ENCODE measurements around the gene TRIP12.

The TRIP12 gene

DNA sequence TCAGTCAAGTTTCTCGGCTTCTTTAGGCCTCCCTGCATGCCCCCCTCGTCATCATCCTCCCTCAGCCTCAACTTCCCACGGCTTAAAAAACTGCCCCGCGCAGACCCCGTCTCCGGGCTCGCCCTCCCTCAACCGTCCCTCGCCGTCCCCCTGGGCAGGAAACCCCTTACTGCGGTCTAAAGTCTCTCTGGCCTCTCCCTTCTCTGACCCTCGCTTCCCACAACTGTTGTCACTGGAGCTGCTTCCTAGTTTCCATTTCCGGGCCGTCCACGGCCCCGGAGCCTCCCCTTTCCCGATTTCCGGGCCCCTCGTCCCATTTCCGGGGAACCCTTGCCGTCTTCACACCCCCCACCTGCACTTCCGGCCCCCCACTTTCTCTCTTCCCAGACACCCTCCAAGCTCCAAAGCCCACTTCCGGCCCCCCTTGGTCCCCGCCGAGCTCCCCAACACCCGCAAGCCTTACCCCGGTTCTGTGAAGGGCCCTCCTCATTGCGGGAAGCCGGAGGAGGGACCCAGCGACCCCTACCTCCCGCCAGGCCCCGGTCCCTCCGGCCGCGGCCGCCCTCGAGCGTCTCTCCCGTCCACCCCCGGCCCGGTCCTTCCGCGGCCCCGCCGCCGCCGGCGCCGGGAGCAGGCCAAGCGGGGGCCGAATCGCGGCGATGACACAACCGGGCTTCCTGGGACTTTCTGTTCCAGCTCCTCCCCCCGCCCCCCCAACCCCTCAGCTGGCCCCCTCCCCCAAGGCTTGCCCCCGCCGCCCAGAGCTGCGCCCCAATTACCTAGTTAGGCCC, 513 bp downstream of the TRIP12 start:
- TF ChIP-seq, protein P1, sequence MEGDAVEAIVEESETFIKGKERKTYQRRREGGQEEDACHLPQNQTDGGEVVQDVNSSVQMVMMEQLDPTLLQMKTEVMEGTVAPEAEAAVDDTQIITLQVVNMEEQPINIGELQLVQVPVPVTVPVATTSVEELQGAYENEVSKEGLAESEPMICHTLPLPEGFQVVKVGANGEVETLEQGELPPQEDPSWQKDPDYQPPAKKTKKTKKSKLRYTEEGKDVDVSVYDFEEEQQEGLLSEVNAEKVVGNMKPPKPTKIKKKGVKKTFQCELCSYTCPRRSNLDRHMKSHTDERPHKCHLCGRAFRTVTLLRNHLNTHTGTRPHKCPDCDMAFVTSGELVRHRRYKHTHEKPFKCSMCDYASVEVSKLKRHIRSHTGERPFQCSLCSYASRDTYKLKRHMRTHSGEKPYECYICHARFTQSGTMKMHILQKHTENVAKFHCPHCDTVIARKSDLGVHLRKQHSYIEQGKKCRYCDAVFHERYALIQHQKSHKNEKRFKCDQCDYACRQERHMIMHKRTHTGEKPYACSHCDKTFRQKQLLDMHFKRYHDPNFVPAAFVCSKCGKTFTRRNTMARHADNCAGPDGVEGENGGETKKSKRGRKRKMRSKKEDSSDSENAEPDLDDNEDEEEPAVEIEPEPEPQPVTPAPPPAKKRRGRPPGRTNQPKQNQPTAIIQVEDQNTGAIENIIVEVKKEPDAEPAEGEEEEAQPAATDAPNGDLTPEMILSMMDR (conservative IDR thresholded peaks at IDR 0.05; ENCODE audit: control insufficient read depth, insufficient read depth, low read depth, low read length) = no peak
- DNase-seq (ENCODE audit: low read depth) = peak; percentile 57
- H3K4me3 ChIP-seq (ENCODE audit: control insufficient read depth, low read depth, low read length) = peak overlapping the region; percentile 86

- peak; percentile 13 for DNase-seq (ENCODE audit: low read depth)
- H3K4me3 ChIP-seq (ENCODE audit: control insufficient read depth, low read depth, low read length) = peak overlapping the region; percentile 86
- TF ChIP-seq, protein P1 (conservative IDR thresholded peaks at IDR 0.05; ENCODE audit: control insufficient read depth, insufficient read depth, low read depth, low read length) = no peak
Observed at GRCh38 chr2:229920011-229920641, 1.7 kb downstream of the TRIP12 start.

DNA sequence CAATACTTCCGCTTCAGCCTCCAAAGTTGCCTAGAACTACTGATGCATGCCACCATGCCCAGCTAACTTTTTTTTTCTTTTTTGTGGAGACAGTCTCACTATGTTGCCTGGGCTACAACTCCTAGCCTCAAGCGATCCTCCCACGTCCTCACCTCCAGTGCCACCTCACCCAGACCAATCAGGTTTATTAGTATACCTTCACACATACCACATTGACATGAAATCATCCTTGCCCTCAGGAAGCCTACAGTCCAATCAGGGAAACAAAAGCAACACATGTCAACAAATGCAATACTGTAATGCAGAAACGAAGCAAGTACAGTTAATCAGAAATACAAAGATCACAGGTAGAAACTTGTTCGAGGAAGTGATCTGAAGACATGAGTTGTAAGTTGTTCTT, 4.0 kb downstream of the TRIP12 start:
- no peak overlapping the region for H3K4me3 ChIP-seq (ENCODE audit: control insufficient read depth, low read depth, low read length)
- TF ChIP-seq, protein P1 (conservative IDR thresholded peaks at IDR 0.05; ENCODE audit: control insufficient read depth, insufficient read depth, low read depth, low read length) = no peak
- no peak for DNase-seq (ENCODE audit: low read depth)

- TF ChIP-seq, protein P1 (conservative IDR thresholded peaks at IDR 0.05; ENCODE audit: control insufficient read depth, insufficient read depth, low read depth, low read length) = no peak
- no peak for DNase-seq (ENCODE audit: low read depth)
- no peak overlapping the region for H3K4me3 ChIP-seq (ENCODE audit: control insufficient read depth, low read depth, low read length)
Observed at GRCh38 chr2:229914171-229914570, 7.6 kb downstream of the TRIP12 start.

DNA sequence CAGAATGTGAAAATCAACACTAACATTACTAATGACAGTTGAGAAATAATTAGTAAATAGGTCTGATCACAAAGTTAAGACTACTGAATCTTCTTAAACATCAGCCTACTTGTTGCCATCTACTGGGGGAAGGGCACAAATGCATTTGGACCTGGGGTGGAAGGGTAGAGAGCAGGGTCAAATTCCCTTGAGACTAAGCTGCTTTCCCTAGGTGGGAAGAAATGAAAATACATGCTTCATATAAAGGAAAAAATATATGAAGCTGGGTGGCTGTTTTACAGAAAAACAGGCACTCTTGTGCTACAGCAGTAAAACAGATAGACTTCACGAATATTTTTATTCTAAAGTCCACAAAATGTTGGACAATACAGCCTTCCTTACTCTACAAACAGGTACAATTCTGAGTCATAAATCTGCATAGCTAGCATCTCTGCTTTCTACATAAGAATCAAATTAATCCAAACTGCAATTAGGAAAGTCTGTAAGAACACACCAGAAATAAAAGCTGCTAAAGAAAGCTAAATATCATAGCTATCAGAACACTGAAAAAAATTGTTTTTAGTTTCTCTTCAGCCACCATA, 10.9 kb downstream of the TRIP12 start:
- peak; percentile 43 for DNase-seq (ENCODE audit: low read depth)
- TF ChIP-seq, protein P1 (conservative IDR thresholded peaks at IDR 0.05; ENCODE audit: control insufficient read depth, insufficient read depth, low read depth, low read length) = peak; percentile 30
- H3K4me3 ChIP-seq (ENCODE audit: control insufficient read depth, low read depth, low read length) = no peak overlapping the region

DNA sequence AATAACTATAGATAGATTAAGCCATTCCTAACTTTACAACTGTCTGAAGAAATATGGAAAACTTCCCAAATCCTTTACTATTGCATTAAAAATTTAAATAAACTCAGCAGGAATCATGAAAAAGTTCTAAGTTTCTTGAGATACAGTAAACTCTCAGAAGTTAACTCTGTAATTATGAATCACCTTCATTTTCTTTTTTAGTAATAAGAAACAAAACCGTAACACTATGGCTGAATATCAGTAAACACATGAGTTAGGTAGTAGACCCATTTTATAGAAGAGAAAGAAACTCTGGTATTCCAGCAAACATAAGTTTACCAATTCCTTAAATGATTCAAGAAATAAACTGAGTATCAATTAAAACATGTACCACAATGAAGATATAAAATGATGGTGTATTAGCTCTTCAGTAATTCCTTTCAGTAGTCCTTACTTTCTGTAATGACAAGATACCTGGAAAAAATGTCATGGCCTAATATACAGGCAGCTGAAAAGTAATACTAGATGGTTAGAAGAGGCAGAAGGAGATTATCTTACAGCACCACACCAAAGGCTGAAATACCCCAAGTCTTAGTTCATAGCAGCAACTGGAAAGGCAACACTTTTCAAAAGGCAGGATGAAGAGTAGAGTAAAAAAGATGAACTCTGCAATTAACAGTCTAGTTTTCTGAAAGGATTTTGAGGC, 11.5 kb downstream of the TRIP12 start:
- TF ChIP-seq, protein P1 (conservative IDR thresholded peaks at IDR 0.05; ENCODE audit: control insufficient read depth, insufficient read depth, low read depth, low read length) = no peak
- no peak for DNase-seq (ENCODE audit: low read depth)
- no peak overlapping the region for H3K4me3 ChIP-seq (ENCODE audit: control insufficient read depth, low read depth, low read length)
